Endodermal cell (in vitro differentiated cells): ENCODE measurements around the gene UFSP2. TPM values are rescaled to one million over a fixed set of nuclear protein-coding genes. Genes with fewer than 3 reads are reported as not detected.
A peak's percentile ranks its signal among the peaks of the same experiment; 100 is the strongest.

Source experiments
- DNase-seq: peaks from one replicate; pipeline ENCODE4 v3.0.0-alpha.2; 2017
- H3K27ac ChIP-seq: 2 replicates; pipeline ENCODE4 v1.5.1; 2013; ENCODE audit warnings: mild to moderate bottlenecking, low read depth, low read length, moderate library complexity
- H3K27me3 ChIP-seq: 2 replicates; pipeline ENCODE4 v1.6.1; 2013; ENCODE audit warnings: mild to moderate bottlenecking, low read length, moderate library complexity; ENCODE audit not compliant: insufficient read depth, control insufficient read depth, poor library complexity, severe bottlenecking
- H3K36me3 ChIP-seq: 2 replicates; pipeline ENCODE4 v1.7.0; 2013; ENCODE audit warnings: mild to moderate bottlenecking, low read length, moderate library complexity; ENCODE audit not compliant: control insufficient read depth, insufficient read depth
- H3K4me1 ChIP-seq: one replicate; pipeline ENCODE4 v1.7.0; 2013; ENCODE audit warnings: low read length; ENCODE audit not compliant: control insufficient read depth, insufficient read depth
- H3K4me3 ChIP-seq: 2 replicates; pipeline ENCODE4 v1.5.1; 2013; ENCODE audit warnings: mild to moderate bottlenecking, low read length, moderate library complexity
- H3K9ac ChIP-seq: 2 replicates; pipeline ENCODE4 v1.6.1; 2013; ENCODE audit warnings: mild to moderate bottlenecking, low read length, moderate library complexity; ENCODE audit not compliant: poor library complexity, severe bottlenecking; ENCODE audit errors: extremely low read depth
- H3K9me3 ChIP-seq: 2 replicates; pipeline ENCODE4 v1.6.1; 2013; ENCODE audit warnings: mild to moderate bottlenecking, low read length, moderate library complexity; ENCODE audit not compliant: control insufficient read depth
- H3K27ac Mint-ChIP-seq: 2 replicates; pipeline ENCODE4 v1.8.0; 2020; ENCODE audit warnings: mixed read lengths
- H3K27me3 Mint-ChIP-seq: 2 replicates; pipeline ENCODE4 v1.8.0; 2021; ENCODE audit warnings: mild to moderate bottlenecking, mixed read lengths; ENCODE audit not compliant: insufficient read depth
- H3K36me3 Mint-ChIP-seq: 2 replicates; pipeline ENCODE4 v1.8.0; 2020; ENCODE audit warnings: low read depth, mixed read lengths
- H3K4me1 Mint-ChIP-seq: 2 replicates; pipeline ENCODE4 v1.8.0; 2020; ENCODE audit warnings: mixed read lengths
- H3K4me3 Mint-ChIP-seq: 2 replicates; pipeline ENCODE4 v1.8.0; 2020; ENCODE audit warnings: mild to moderate bottlenecking, moderate library complexity, mixed read lengths
- H3K9me3 Mint-ChIP-seq: 2 replicates; pipeline ENCODE4 v1.8.0; 2020; ENCODE audit warnings: mild to moderate bottlenecking, mixed read lengths
- WGBS, 2 experiments: methylation state at CpG; one replicate each; pipeline versions ENCODE4 v1.1.5 to v1.1.7; 2013; ENCODE audit warnings: missing lambda C conversion rate in 2 of 2, mixed read lengths in 1 of 2; ENCODE audit not compliant: insufficient coverage in 1 of 2, insufficient read length in 1 of 2; 5-methylcytosine and 5-hydroxymethylcytosine counted together
- total RNA-seq, 2 donors: library from RNA; stranded (reverse); fragmentation: NEBNext Ultra II Directional in 1 of 2; extraction: Animal tissue kit (Norgen Biotek cat#: 25700) in 1 of 2; gene quantifications; 2 replicates in 1 of 2; 3 replicates in 1 of 2; pipeline ENCODE4 v1.2.1, GENCODE V29; 2021
- TF ChIP-seq, protein P1 (sequence below): fragments of 200-600 bp; sonication (generic); conservative IDR thresholded peaks from 2 replicates; pipeline ENCODE4 v1.5.0; 2021; ENCODE audit warnings: antibody characterized with exemption, mild to moderate bottlenecking

Gene UFSP2
- total RNA-seq, 2 donors from 2014 or later = 23.3 to 24.7 TPM

DNA sequence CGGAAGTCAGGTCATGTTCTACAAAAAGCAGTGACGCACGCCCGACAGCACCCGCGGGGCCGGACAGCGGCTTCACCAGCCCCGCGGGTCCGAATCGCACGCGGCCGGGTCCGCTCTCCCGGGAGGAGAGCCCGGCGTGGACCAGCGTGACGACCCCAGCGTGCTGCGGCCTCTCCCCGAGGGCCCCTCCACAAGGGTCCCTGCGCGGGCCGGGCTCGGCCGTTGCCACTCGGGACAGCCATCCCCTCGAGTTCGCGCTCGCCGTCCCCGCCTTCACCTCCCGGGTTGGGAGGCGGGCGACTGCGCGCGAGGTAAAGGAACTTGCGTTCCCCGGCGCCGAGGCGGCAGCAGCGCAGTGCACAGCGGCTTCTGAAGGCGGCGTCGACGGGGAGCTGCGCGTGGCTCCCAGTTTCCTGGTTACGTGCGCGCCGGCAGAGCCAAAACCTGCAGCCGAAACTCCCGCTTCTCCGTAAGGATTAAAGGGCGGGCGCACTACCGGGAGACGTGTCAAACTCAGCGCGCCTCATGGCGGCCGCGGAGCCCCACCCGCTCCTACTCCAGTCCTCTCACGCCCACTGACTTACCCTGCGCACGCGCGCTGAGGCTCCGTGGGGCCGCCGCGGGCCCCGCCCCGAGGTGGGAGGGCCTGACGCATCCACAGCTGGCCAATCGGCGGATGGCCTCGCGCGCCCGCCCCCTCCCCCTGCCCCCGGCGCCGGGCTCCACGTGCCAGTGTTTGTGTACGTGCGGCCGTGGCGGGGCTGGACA is 29.6 kb downstream of the UFSP2 start:
- 1 to 2% methylated on average over 66 to 98 of the region's 98 CpGs for WGBS, 2 experiments
- H3K27ac Mint-ChIP-seq = peak overlapping the region; percentile 95
- peak; percentile 97 for DNase-seq
- peak overlapping the region; percentile 74 for H3K4me3 Mint-ChIP-seq
- TF ChIP-seq, protein P1, sequence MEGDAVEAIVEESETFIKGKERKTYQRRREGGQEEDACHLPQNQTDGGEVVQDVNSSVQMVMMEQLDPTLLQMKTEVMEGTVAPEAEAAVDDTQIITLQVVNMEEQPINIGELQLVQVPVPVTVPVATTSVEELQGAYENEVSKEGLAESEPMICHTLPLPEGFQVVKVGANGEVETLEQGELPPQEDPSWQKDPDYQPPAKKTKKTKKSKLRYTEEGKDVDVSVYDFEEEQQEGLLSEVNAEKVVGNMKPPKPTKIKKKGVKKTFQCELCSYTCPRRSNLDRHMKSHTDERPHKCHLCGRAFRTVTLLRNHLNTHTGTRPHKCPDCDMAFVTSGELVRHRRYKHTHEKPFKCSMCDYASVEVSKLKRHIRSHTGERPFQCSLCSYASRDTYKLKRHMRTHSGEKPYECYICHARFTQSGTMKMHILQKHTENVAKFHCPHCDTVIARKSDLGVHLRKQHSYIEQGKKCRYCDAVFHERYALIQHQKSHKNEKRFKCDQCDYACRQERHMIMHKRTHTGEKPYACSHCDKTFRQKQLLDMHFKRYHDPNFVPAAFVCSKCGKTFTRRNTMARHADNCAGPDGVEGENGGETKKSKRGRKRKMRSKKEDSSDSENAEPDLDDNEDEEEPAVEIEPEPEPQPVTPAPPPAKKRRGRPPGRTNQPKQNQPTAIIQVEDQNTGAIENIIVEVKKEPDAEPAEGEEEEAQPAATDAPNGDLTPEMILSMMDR = no peak
- peaks cover 5% of the 10 kb centered on the region for H3K4me1 Mint-ChIP-seq
- Histone ChIP-seq H3K9me3 (no peaks in the 10 kb centered on the region), H3K27ac (peak overlapping the region; percentile 75), H3K4me1 (no peaks in the 10 kb centered on the region), H3K9ac (peak overlapping the region; percentile 80), H3K36me3 (peaks cover 25% of the 10 kb centered on the region), H3K27me3 (peaks cover 11% of the 10 kb centered on the region), H3K4me3 (peak overlapping the region; percentile 87)
- H3K36me3 Mint-ChIP-seq = peaks cover 11% of the 10 kb centered on the region
- H3K9me3 Mint-ChIP-seq = no peaks in the 10 kb centered on the region
- H3K27me3 Mint-ChIP-seq = peaks cover 11% of the 10 kb centered on the region

DNA sequence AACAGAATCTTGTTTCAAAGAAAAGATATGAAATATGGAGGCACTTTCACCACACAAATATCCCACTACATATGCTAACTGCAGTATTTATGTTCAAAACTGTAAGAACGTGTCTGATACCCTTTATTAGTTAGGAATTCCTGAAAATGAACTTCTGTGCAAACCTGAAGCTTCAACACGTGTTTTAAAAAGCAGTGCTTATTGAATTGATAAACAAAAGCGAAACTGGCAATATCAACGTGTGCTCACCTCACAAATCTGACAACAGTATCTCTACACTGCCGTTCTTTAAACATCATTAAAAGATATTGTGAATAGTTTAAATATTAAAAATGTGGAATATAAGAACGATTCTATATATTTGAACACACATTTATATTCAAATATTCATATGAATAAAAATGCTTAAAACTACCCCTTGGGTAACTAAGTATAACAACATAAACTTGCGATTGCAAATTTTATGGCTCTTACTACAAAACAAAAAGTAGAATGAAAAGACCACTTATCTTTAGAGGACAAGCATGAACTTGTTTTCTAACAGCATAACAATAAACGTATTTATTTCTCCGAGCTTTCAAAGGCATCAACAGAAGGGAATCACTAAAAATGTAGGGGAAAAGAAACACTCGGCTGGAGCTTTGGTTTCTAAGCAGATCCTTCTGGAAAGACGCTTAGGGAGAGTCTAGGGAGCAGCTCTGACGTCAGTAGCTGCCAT is 30.4 kb downstream of the UFSP2 start, which contains the start of gene LRP2BP:
Gene LRP2BP (minus strand): TSS at position 687 of the 718 bp plus-strand sequence. CDS start 17,738 bp downstream, outside the sequence.
- H3K36me3 Mint-ChIP-seq = peaks cover 10% of the 10 kb centered on the region
- peak within 1 kb of the TSS; percentile 80 for H3K9ac ChIP-seq

DNA sequence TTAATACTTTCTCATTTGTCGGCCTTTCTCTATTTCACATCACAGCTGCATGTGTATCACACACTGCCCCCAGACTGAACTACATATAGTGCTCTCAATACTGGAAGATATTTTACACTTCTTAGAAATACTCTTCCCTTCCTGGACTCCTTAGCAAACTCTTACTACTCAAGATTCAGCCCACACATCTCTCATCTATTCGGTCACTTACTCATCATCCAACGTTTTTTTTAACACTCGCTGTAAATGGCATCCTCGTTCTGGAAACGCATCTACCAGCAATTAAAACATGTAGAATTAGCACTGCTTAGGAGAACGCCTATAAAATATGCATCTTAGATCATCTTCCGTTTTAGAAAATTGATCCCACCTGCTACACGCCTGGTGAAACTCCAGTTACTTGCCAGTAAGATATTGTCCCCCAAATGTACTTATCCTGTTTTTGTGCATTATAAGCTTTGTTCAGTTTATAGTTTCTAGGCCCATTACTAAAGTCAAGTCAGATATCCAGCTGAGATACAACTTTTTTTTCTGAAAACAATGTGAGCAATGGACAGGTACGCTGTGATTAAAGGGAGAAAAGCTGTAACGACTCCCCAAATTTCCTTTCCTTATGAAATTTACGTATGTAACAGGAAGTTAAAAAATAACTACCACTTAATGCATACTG is 31.1 kb downstream of the UFSP2 start:
- Mint-ChIP-seq H3K36me3 (peaks cover 5% of the 10 kb centered on the region), H3K27ac (no peak overlapping the region), H3K9me3 (no peaks in the 10 kb centered on the region), H3K4me3 (no peak overlapping the region), H3K27me3 (peaks cover 11% of the 10 kb centered on the region), H3K4me1 (peaks cover 5% of the 10 kb centered on the region)
- no peak overlapping the region for H3K9ac ChIP-seq
- H3K4me1 ChIP-seq = no peaks in the 10 kb centered on the region
- 91 to 95% methylated on average over 9 to 12 of the region's 12 CpGs for WGBS, 2 experiments
- H3K9me3 ChIP-seq = no peaks in the 10 kb centered on the region
- peaks cover 11% of the 10 kb centered on the region for H3K27me3 ChIP-seq
- H3K27ac ChIP-seq = no peak overlapping the region
- peaks cover 11% of the 10 kb centered on the region for H3K36me3 ChIP-seq
- DNase-seq = no peak
- no peak overlapping the region for H3K4me3 ChIP-seq
- TF ChIP-seq, protein P1 = no peak

More for the DNA sequence above, 30.4 kb downstream of the UFSP2 start, which contains the start of gene LRP2BP:
- Mint-ChIP-seq H3K4me1 (peaks cover 5% of the 10 kb centered on the region), H3K4me3 (peak within 1 kb of the TSS; percentile 74), H3K27me3 (peaks cover 11% of the 10 kb centered on the region), H3K27ac (peak within 1 kb of the TSS; percentile 95), H3K9me3 (no peaks in the 10 kb centered on the region)
- H3K36me3 ChIP-seq = peaks cover 18% of the 10 kb centered on the region
- WGBS, 2 experiments = 67 to 70% methylated on average over 8 to 10 of the region's 12 CpGs
- peaks cover 11% of the 10 kb centered on the region for H3K27me3 ChIP-seq
- TF ChIP-seq, protein P1 = no peak
- DNase-seq = no peak
- no peaks in the 10 kb centered on the region for H3K4me1 ChIP-seq
- H3K9me3 ChIP-seq = no peaks in the 10 kb centered on the region
- H3K4me3 ChIP-seq = peak within 1 kb of the TSS; percentile 87
- peak within 1 kb of the TSS; percentile 75 for H3K27ac ChIP-seq
